MM.1S (cell line): ENCODE data around the gene CYFIP1.

Experiments used
- EZH2 ChIP-seq: fragments of 300-600 bp; sonication (generic); optimal IDR thresholded peaks from 2 replicates; pipeline ENCODE3; 2017; ENCODE audit warnings: low read depth, mild to moderate bottlenecking, antibody characterized with exemption, low read length, mixed read lengths
- EZH2phosphoT487 ChIP-seq: fragments of 300-600 bp; sonication (generic); IDR thresholded peaks from 2 replicates; pipeline ENCODE4 v1.6.1; 2018; ENCODE audit warnings: antibody characterized with exemption, low read length
- TF ChIP-seq, protein P1 (sequence below): fragments of 300-600 bp; sonication (generic); IDR thresholded peaks from 2 replicates; pipeline ENCODE4 v1.5.1; 2016; ENCODE audit warnings: antibody characterized with exemption, low read length, mixed read lengths

GRCh38 chr15:22918056-22918455, 62.1 kb downstream of the CYFIP1 start:
- no peak for TF ChIP-seq EZH2
- TF ChIP-seq, protein P1, sequence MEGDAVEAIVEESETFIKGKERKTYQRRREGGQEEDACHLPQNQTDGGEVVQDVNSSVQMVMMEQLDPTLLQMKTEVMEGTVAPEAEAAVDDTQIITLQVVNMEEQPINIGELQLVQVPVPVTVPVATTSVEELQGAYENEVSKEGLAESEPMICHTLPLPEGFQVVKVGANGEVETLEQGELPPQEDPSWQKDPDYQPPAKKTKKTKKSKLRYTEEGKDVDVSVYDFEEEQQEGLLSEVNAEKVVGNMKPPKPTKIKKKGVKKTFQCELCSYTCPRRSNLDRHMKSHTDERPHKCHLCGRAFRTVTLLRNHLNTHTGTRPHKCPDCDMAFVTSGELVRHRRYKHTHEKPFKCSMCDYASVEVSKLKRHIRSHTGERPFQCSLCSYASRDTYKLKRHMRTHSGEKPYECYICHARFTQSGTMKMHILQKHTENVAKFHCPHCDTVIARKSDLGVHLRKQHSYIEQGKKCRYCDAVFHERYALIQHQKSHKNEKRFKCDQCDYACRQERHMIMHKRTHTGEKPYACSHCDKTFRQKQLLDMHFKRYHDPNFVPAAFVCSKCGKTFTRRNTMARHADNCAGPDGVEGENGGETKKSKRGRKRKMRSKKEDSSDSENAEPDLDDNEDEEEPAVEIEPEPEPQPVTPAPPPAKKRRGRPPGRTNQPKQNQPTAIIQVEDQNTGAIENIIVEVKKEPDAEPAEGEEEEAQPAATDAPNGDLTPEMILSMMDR: no peak
- TF ChIP-seq EZH2phosphoT487: no peak
